GM08714 (cell line): ENCODE measurements around the gene HYOU1.

Experiments
- H3K4me3 ChIP-seq: fragments of 200-500 bp; sonication (Bioruptor generic); 2 replicates; pipeline ENCODE4 v1.5.1; 2014; ENCODE audit warnings: mild to moderate bottlenecking, low read length, inconsistent platforms
- ZNF274 ChIP-seq: IDR thresholded peaks from 2 replicates; pipeline ENCODE4 v1.6.1; 2012; ENCODE audit warnings: mild to moderate bottlenecking, low read depth, low read length

The HYOU1 gene

GRCh38 chr11:119012629-119013170 is 44.3 kb downstream of the HYOU1 start:
- no peak for TF ChIP-seq ZNF274
- no peak overlapping the region for H3K4me3 ChIP-seq

DNA sequence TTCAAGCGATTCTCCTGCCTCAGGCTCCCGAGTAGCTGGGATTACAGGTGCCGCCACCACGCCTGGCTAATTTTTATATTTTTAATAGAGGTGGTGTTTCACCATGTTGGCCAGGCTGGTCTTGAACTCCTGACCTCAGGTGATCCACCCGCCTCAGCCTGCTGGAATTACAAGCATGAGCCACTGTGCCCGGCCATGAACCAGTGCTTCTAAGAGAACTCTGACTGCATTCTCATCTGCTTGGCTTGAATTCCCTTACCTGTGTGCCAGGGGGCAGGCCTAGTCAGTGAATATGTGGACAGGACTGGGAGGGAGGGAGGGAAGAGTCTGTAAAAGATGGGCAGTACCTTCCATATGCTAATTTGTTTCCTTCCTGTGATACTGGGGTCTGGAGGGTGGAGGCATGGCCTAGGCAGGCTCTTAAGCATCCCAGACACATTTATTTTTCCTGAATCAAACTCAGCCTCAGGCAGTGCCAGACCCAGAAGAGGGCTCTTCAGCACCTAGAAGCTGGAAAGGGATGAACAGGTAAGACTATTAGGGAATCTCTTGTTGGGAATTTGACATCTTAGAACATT is 45.4 kb downstream of the HYOU1 start:
- TF ChIP-seq ZNF274, result no peak
- H3K4me3 ChIP-seq, result no peak overlapping the region

DNA sequence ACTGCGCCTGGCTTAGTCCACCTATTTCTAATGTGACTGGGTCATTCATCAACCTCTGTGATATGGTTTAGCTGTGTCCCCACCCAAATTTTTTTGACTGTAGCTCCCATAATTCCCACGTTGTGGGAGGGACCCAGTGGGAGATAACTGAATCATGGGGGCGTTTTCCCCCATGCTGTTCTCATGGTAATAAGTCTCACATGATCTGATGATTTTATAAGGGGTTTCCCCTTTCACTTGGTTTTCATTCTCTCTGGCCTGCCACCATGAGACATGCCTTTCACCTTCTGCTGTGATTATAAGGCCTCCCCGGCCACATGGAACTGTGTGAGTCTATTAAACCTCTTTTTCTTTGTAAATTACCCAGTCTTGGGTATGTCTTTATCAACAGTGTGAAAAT is 50.3 kb downstream of the HYOU1 start:
- TF ChIP-seq ZNF274, result no peak
- H3K4me3 ChIP-seq, result no peak overlapping the region

- H3K4me3 ChIP-seq, result no peak overlapping the region
- no peak for TF ChIP-seq ZNF274
Measured at GRCh38 chr11:119000906-119001305, 56.1 kb downstream of the HYOU1 start.

GRCh38 chr11:118998822-118999221 is 58.2 kb downstream of the HYOU1 start:
- TF ChIP-seq ZNF274, result no peak
- peak overlapping the region; percentile 88 for H3K4me3 ChIP-seq

DNA sequence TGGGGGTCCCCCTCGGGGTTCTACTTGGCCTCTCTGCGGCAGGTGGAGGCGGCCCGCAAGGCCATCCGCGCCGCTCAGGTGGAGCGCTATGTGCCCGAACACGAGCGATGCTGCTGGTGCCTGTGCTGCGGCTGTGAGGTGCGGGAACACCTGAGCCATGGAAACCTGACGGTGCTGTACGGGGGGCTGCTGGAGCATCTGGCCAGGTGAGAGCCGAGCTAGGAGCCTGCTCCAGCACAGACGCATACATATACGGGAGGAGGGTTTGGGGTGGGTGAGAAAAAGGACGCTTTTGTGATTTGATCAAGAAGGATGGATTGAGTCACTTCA is 58.7 kb downstream of the HYOU1 start:
- no peak for TF ChIP-seq ZNF274
- H3K4me3 ChIP-seq, result peak overlapping the region; percentile 88

DNA sequence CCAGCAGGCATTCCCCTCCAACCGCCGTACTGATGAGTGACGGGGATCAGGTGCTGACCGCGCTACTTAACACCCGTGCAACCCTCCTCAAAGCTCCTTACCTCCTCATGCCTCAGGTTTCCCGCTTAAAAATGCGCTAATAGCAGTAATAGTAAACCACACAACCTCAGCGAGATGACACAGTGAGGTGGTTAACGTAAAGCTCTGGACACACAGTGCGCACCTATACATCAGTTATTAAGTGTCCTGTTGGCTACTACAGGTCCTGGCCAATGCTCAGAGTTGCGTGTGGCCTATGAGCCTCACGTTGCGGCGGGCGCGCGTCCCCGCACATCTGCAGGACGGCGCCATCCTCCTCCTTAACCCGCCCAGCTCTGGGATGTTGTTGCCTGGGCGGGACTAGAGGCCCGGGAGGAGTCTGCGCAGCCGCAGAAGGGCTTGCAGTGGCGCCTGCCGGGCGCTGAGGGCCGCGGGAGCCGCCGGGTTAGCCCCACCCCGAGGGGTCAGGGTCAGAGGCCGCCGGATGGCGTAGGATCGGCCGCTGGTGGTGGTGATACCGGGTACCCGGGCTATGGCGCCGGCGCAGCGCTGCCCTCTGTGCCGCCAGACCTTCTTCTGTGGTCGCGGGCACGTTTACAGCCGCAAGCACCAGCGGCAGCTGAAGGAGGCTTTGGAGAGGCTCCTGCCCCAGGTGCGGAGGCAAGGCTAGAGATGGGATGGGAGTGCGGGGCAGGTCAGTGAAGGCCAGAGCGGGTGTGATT is 59.2 kb downstream of the HYOU1 start, which contains the start of gene CENATAC:
Gene CENATAC (plus strand): TSS at position 512 of the 761 bp plus-strand sequence. CDS start 60 bp downstream, at position 572.
- H3K4me3 ChIP-seq, result peak within 1 kb of the TSS; percentile 88
- no peak for TF ChIP-seq ZNF274

GRCh38 chr11:118996926-118997626 is 59.9 kb downstream of the HYOU1 start:
- TF ChIP-seq ZNF274, result no peak
- peak overlapping the region; percentile 88 for H3K4me3 ChIP-seq
